Panc1 (cell line): ENCODE data around the gene TRDN. TPM values are rescaled to one million over a fixed set of nuclear protein-coding genes. Genes with fewer than 3 reads are reported as not detected.
"Not testable (repeated sequence)": the region's sequence is repeated elsewhere in the genome, so short reads cannot be mapped to it uniquely, and the experiment has no call there.

Source experiments
- ATAC-seq: fragments of 200-7000 bp; cut with Tn5 transposase; 2 replicates; pipeline ENCODE4 v1.9.1; 2020; ENCODE audit warnings: mild to moderate bottlenecking, moderate library complexity
- BruUV-seq: library from RNA; stranded (reverse); fragments of 400-500 nt; replicated peaks from 2 replicates; lab custom pipeline; 2021; lab: Mats Ljungman, UMichigan
- CTCF ChIA-PET: fragments of 300-600 bp; sonication (Branson Sonifier 250); formaldehyde crosslinking; loops from one replicate; lab custom pipeline; 2022; ENCODE audit warnings: antibody characterized with exemption; lab: Charles Lee
- POLR2A ChIA-PET: fragments of 300-600 bp; sonication (Branson Sonifier 250); formaldehyde crosslinking; loops from one replicate; lab custom pipeline; 2022; ENCODE audit warnings: antibody characterized with exemption; lab: Charles Lee
- DNase-seq: peaks from one replicate; pipeline ENCODE4 v3.0.0-alpha.2; 2010; ENCODE audit warnings: low read depth, low spot score
- H3K27ac ChIP-seq: 2 replicates; pipeline ENCODE4 v1.5.1; 2011; ENCODE audit warnings: mild to moderate bottlenecking, low read length, inconsistent platforms
- H3K27me3 ChIP-seq: fragments of 200-500 bp; sonication (Bioruptor generic); 2 replicates; pipeline ENCODE4 v1.6.0; 2014; ENCODE audit warnings: low read length, inconsistent platforms; ENCODE audit not compliant: control insufficient read depth, insufficient read depth
- H3K36me3 ChIP-seq: fragments of 200-500 bp; sonication (Bioruptor generic); 2 replicates; pipeline ENCODE4 v1.5.1; 2014; ENCODE audit warnings: inconsistent platforms, mild to moderate bottlenecking, low read length, moderate library complexity; ENCODE audit not compliant: control insufficient read depth, insufficient read depth
- H3K4me1 ChIP-seq: 2 replicates; pipeline ENCODE4 v1.5.1; 2011; ENCODE audit warnings: inconsistent platforms, mild to moderate bottlenecking, low read length, moderate library complexity; ENCODE audit not compliant: control insufficient read depth, insufficient read depth
- H3K4me3 ChIP-seq, 2 experiments: 2 replicates each; pipeline ENCODE4 v1.5.1; 2011 to 2012; ENCODE audit warnings: low read depth in 2 of 2, low read length in 2 of 2, mild to moderate bottlenecking in 2 of 2, inconsistent platforms in 1 of 2, moderate library complexity in 1 of 2
- H3K9me3 ChIP-seq: fragments of 200-500 bp; sonication (Bioruptor generic); 2 replicates; pipeline ENCODE4 v1.5.1; 2014; ENCODE audit warnings: low read depth, mild to moderate bottlenecking, inconsistent platforms, low read length, moderate library complexity; ENCODE audit not compliant: control insufficient read depth, insufficient read depth
- CTCF ChIP-seq: fragments of 450-650 bp; IDR thresholded peaks from 2 replicates; pipeline ENCODE4 v1.5.1; 2017; ENCODE audit warnings: mild to moderate bottlenecking
- POLR2AphosphoS5 ChIP-seq: IDR thresholded peaks from 2 replicates; pipeline ENCODE4 v1.6.1; 2012; ENCODE audit warnings: mild to moderate bottlenecking, low read depth, low read length, moderate library complexity
- REST ChIP-seq, 2 experiments: IDR thresholded peaks; 2 replicates each; pipeline ENCODE4 v1.6.1; 2011 to 2012; ENCODE audit warnings: low read depth in 2 of 2, control low read depth in 1 of 2, low read length in 1 of 2, mild to moderate bottlenecking in 1 of 2, moderate library complexity in 1 of 2; ENCODE audit not compliant: insufficient read depth in 1 of 2
- SIN3A ChIP-seq: IDR thresholded peaks from 2 replicates; pipeline ENCODE4 v1.6.1; 2012; ENCODE audit warnings: low read depth, mild to moderate bottlenecking, low read length, moderate library complexity, borderline replicate concordance; ENCODE audit not compliant: insufficient read depth
- TCF7L2 ChIP-seq: IDR thresholded peaks from 2 replicates; pipeline ENCODE4 v1.6.1; 2011; ENCODE audit warnings: mild to moderate bottlenecking, low read depth, low read length, inconsistent platforms
- in situ Hi-C: cut with HindIII; loops from 2 replicates; pipeline ENCODE4 v1.10.0; 2016; ENCODE audit warnings: low sequenced_read_pairs, low pct_unique_long_range_greater_than_20kb
- intact Hi-C: fragments of 100-400 bp; cut with micrococcal nuclease; formaldehyde crosslinking; loops from one replicate; pipeline ENCODE4 v1.10.0; 2022; ENCODE audit not compliant: unreplicated experiment
- total RNA-seq: library from RNA; stranded (reverse); gene quantifications from one replicate; pipeline ENCODE4 v1.2.1, GENCODE V29; 2021; ENCODE audit not compliant: unreplicated experiment

The TRDN gene
- total RNA-seq, 1 experiment from 2014 or later: not detected

- Histone ChIP-seq H3K36me3 (no peaks in the 10 kb centered on the region), H3K9me3 (no peaks in the 10 kb centered on the region), H3K4me3 (no peak overlapping the region), H3K27me3 (no peaks in the 10 kb centered on the region), H3K27ac (no peak overlapping the region), H3K4me1 (no peaks in the 10 kb centered on the region)
- DNase-seq: no peak
- CTCF ChIA-PET: no interaction called here
- TF ChIP-seq CTCF (no peak), POLR2AphosphoS5 (no peak), TCF7L2 (no peak), REST (IDR thresholded peaks at IDR 0.05; ENCODE audit: insufficient read depth in 1 of 2, low read depth in 2 of 2, low read length in 1 of 2) (no peak), SIN3A (no peak)
- intact Hi-C loops (no loop called here), in situ Hi-C loops (no loop called here)
- BruUV-seq: no TSS peak
- ATAC-seq: no peak
- POLR2A ChIA-PET: interaction anchor here (0.6 kb wide), 1 partner anchor 1371 kb away, joined by 3 read pairs; no protein-coding TSS in a partner anchor
These were observed 74.5 kb downstream of the TRDN start for GRCh38 chr6:123562264-123562663.

GRCh38 chr6:123559816-123560215 lies 76.9 kb downstream of the TRDN start:
- ATAC-seq: not testable (repeated sequence)

DNA sequence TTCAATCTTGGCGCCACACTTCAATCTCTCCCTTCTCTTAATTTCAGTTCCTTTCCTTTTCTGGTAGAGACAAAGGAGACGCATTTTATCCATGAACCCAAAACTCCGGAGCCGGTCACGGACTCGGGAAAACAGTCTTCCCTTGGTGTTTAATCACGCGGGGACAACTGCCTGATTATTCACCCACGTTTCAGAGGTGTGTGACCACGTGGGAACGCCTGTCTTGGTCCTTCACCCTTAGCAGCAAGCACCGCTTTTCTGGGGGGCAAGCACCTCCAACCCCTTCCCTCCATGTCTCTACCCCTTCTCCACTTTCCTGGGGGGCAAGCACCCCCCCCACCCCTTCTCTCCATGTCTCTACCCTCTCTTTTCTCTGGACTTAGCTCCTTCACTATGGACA lies 79.3 kb downstream of the TRDN start:
- not testable (repeated sequence) for H3K4me3 ChIP-seq

More at GRCh38 chr6:123559816-123560215, 76.9 kb downstream of the TRDN start:
- BruUV-seq, POLR2A ChIA-PET, H3K4me3 ChIP-seq, H3K36me3 ChIP-seq, H3K27me3 ChIP-seq, CTCF ChIA-PET, H3K4me1 ChIP-seq, in situ Hi-C loops, intact Hi-C loops, H3K9me3 ChIP-seq, DNase-seq, H3K27ac ChIP-seq: not testable (repeated sequence)

More for the DNA sequence above, 79.3 kb downstream of the TRDN start:
- H3K36me3 ChIP-seq, POLR2A ChIA-PET, ATAC-seq, in situ Hi-C loops, CTCF ChIA-PET, H3K4me1 ChIP-seq, H3K9me3 ChIP-seq, H3K27ac ChIP-seq, BruUV-seq, DNase-seq, H3K27me3 ChIP-seq, intact Hi-C loops: not testable (repeated sequence)
